NB4 (cell line): ENCODE data around the gene ZP1.

ENCODE experiments used
- CTCF ChIP-seq: IDR thresholded peaks from one replicate; pipeline ENCODE4 v1.5.1; 2012; ENCODE audit warnings: low read depth, low read length
- MAX ChIP-seq: IDR thresholded peaks from 2 replicates; pipeline ENCODE4 v1.6.1; 2011; ENCODE audit warnings: low read depth, low read length
- MYC ChIP-seq: IDR thresholded peaks from 2 replicates; pipeline ENCODE4 v1.6.1; 2011; ENCODE audit warnings: low read depth, low read length
- POLR2A ChIP-seq: IDR thresholded peaks from 2 replicates; pipeline ENCODE4 v1.6.1; 2011; ENCODE audit warnings: mild to moderate bottlenecking; ENCODE audit not compliant: insufficient read length; ENCODE audit errors: extremely low read depth

- TF ChIP-seq CTCF (no peak), POLR2A (no peak), MAX (no peak), MYC (no peak)
Measured at GRCh38 chr11:60869451-60869825, 2.1 kb downstream of the ZP1 start.
